H9 (cell line): ENCODE results near the gene METTL9. TPM values are rescaled to one million over a fixed set of nuclear protein-coding genes. Genes with fewer than 3 reads are reported as not detected.

Experiments used
- DNase-seq: peaks from one replicate; pipeline ENCODE4 v3.0.0-alpha.2; 2017
- H2AFZ ChIP-seq: one replicate; pipeline ENCODE4 v1.6.1; 2013; ENCODE audit warnings: mild to moderate bottlenecking, low read length, control low read depth, moderate library complexity
- H2AK5ac ChIP-seq: 2 replicates; pipeline ENCODE4 v1.6.1; 2013; ENCODE audit warnings: low read length, control low read depth, mixed read lengths; ENCODE audit not compliant: insufficient read length
- H2BK120ac ChIP-seq: one replicate; pipeline ENCODE4 v1.6.1; 2013; ENCODE audit warnings: low read depth, mild to moderate bottlenecking, low read length, control low read depth, inconsistent platforms; ENCODE audit not compliant: poor library complexity, severe bottlenecking
- H2BK12ac ChIP-seq: 2 replicates; pipeline ENCODE4 v1.6.1; 2013; ENCODE audit warnings: low read length, control low read depth, mixed read lengths, low read depth; ENCODE audit not compliant: insufficient read length
- H2BK15ac ChIP-seq: 2 replicates; pipeline ENCODE4 v1.6.1; 2013; ENCODE audit warnings: low read depth, low read length, control low read depth
- H2BK20ac ChIP-seq: one replicate; pipeline ENCODE4 v1.6.1; 2013; ENCODE audit warnings: low read depth, mild to moderate bottlenecking, low read length, control low read depth, inconsistent platforms; ENCODE audit not compliant: poor library complexity, severe bottlenecking
- H2BK5ac ChIP-seq: 2 replicates; pipeline ENCODE4 v1.6.1; 2013; ENCODE audit warnings: low read length, control low read depth, mixed read lengths; ENCODE audit not compliant: insufficient read length
- H3K14ac ChIP-seq: 2 replicates; pipeline ENCODE4 v1.6.1; 2013; ENCODE audit warnings: low read length, control low read depth; ENCODE audit not compliant: insufficient read depth
- H3K18ac ChIP-seq: 2 replicates; pipeline ENCODE4 v1.6.1; 2013; ENCODE audit warnings: low read depth, mild to moderate bottlenecking, mixed read lengths, low read length, control low read depth; ENCODE audit not compliant: insufficient read length
- H3K23ac ChIP-seq: 2 replicates; pipeline ENCODE4 v1.6.1; 2013; ENCODE audit warnings: low read length, control low read depth, mixed read lengths, low read depth; ENCODE audit not compliant: insufficient read length
- H3K23me2 ChIP-seq: 2 replicates; pipeline ENCODE4 v1.6.1; 2013; ENCODE audit warnings: low read depth, mild to moderate bottlenecking, mixed read lengths, low read length, control low read depth; ENCODE audit not compliant: insufficient read length, poor library complexity, severe bottlenecking
- H3K27ac ChIP-seq: 2 replicates; pipeline ENCODE4 v1.5.1; 2013; ENCODE audit warnings: low read length, control low read depth, mixed read lengths, low read depth; ENCODE audit not compliant: insufficient read length
- H3K27me3 ChIP-seq: 2 replicates; pipeline ENCODE4 v1.6.1; 2013; ENCODE audit warnings: low read length, control low read depth, inconsistent platforms; ENCODE audit not compliant: insufficient read depth
- H3K4ac ChIP-seq: 2 replicates; pipeline ENCODE4 v1.6.1; 2013; ENCODE audit warnings: low read depth, mild to moderate bottlenecking, control low read depth, inconsistent platforms, low read length, moderate library complexity
- H3K4me1 ChIP-seq: 2 replicates; pipeline ENCODE4 v1.6.1; 2013; ENCODE audit warnings: low read length, control low read depth, inconsistent platforms; ENCODE audit not compliant: insufficient read depth
- H3K4me2 ChIP-seq: 2 replicates; pipeline ENCODE4 v1.6.1; 2013; ENCODE audit warnings: low read length, control low read depth, mixed read lengths; ENCODE audit not compliant: insufficient read length, insufficient read depth
- H3K56ac ChIP-seq: 2 replicates; pipeline ENCODE4 v1.6.1; 2013; ENCODE audit warnings: low read depth, mild to moderate bottlenecking, mixed read lengths, low read length, control low read depth; ENCODE audit not compliant: insufficient read length
- H3K79me1 ChIP-seq: 2 replicates; pipeline ENCODE4 v1.6.1; 2013; ENCODE audit warnings: low read depth, mild to moderate bottlenecking, moderate library complexity, low read length, control low read depth, inconsistent platforms; ENCODE audit not compliant: insufficient read depth, poor library complexity, severe bottlenecking
- H3K79me2 ChIP-seq: 2 replicates; pipeline ENCODE4 v1.6.1; 2013; ENCODE audit warnings: low read length, control low read depth, inconsistent platforms; ENCODE audit not compliant: insufficient read depth
- H3K9ac ChIP-seq: 2 replicates; pipeline ENCODE4 v1.6.1; 2013; ENCODE audit warnings: low read length, control low read depth, mixed read lengths; ENCODE audit not compliant: insufficient read length; ENCODE audit errors: extremely low read depth
- H3K9me3 ChIP-seq: one replicate; pipeline ENCODE4 v1.6.1; 2013; ENCODE audit warnings: low read depth, low read length, inconsistent platforms; ENCODE audit not compliant: control insufficient read depth
- H3T11ph ChIP-seq: one replicate; pipeline ENCODE4 v1.6.1; 2013; ENCODE audit warnings: mild to moderate bottlenecking, low read length, control low read depth, inconsistent platforms
- H4K20me1 ChIP-seq: one replicate; pipeline ENCODE4 v1.6.1; 2013; ENCODE audit not compliant: control insufficient read depth, insufficient read length, insufficient read depth
- H4K5ac ChIP-seq: 2 replicates; pipeline ENCODE4 v1.6.1; 2013; ENCODE audit warnings: low read depth, mild to moderate bottlenecking, mixed read lengths, low read length, control low read depth; ENCODE audit not compliant: insufficient read length
- H4K8ac ChIP-seq: replicated peaks from 2 replicates; pipeline ENCODE4 v1.6.1; 2013; ENCODE audit warnings: low read length, control low read depth, mixed read lengths, low read depth; ENCODE audit not compliant: insufficient read length
- H4K91ac ChIP-seq: 2 replicates; pipeline ENCODE4 v1.6.1; 2013; ENCODE audit warnings: low read depth, mild to moderate bottlenecking, moderate library complexity, mixed read lengths, low read length, control low read depth; ENCODE audit not compliant: insufficient read length
- H3K27ac Mint-ChIP-seq, 3 experiments: 2 replicates in 2 of 3; 3 replicates in 1 of 3; pipeline ENCODE4 v1.8.0; 2020 to 2021; ENCODE audit warnings: mixed read lengths in 3 of 3, mild to moderate bottlenecking in 1 of 3, moderate library complexity in 1 of 3
- H3K27me3 Mint-ChIP-seq: 2 replicates; pipeline ENCODE4 v1.8.0; 2021; ENCODE audit warnings: low read depth, mild to moderate bottlenecking, moderate library complexity, mixed read lengths
- H3K36me3 Mint-ChIP-seq, 3 experiments: 2 replicates in 2 of 3; 3 replicates in 1 of 3; pipeline ENCODE4 v1.8.0; 2020 to 2021; ENCODE audit warnings: low read depth in 3 of 3, mixed read lengths in 3 of 3; ENCODE audit not compliant: insufficient read depth in 1 of 3
- H3K4me1 Mint-ChIP-seq, 2 experiments: 2 replicates each; pipeline ENCODE4 v1.8.0; 2020; ENCODE audit warnings: mixed read lengths in 2 of 2
- H3K4me3 Mint-ChIP-seq, 2 experiments: 2 replicates in 1 of 2; 3 replicates in 1 of 2; pipeline ENCODE4 v1.8.0; 2020 to 2021; ENCODE audit warnings: mild to moderate bottlenecking in 2 of 2, mixed read lengths in 2 of 2, moderate library complexity in 1 of 2
- H3K9me3 Mint-ChIP-seq, 2 experiments: 2 replicates in 1 of 2; 3 replicates in 1 of 2; pipeline ENCODE4 v1.8.0; 2020; ENCODE audit warnings: mild to moderate bottlenecking in 2 of 2, mixed read lengths in 2 of 2, moderate library complexity in 1 of 2
- total RNA-seq: library from RNA; stranded (reverse); gene quantifications from 2 replicates; pipeline ENCODE4 v1.2.1, GENCODE V29; 2021
- TF ChIP-seq, protein P1 (sequence below): fragments of 200-600 bp; sonication (generic); conservative IDR thresholded peaks from 3 replicates; pipeline ENCODE4 v1.8.0; 2021; ENCODE audit warnings: antibody characterized with exemption, mild to moderate bottlenecking

Gene METTL9
- total RNA-seq, 1 experiment from 2014 or later, result 108 TPM

DNA sequence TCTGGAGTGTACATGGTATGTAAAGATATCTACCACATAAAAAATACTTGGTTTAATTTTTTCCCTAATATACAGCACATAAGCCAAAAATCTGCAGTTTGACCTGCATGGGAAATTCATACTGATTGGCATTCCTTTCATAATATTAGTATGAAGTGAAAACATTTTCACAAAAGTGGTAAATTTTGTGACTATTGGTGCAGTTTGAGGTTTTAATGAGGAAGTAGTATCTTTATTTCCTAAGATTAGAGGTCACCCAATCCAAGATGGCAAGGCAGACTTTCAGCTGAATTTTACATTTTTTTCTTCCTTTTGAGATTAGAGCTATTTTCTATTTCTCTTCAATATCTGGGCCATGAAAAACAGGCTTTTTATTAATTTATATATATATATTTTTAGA, 21.2 kb downstream of the METTL9 start:
- H3T11ph ChIP-seq, result no peak overlapping the region
- Mint-ChIP-seq H3K4me1 (no peaks in the 10 kb centered on the region), H3K4me3 (no peak overlapping the region), H3K9me3 (no peaks in the 10 kb centered on the region), H3K27ac (peak overlapping the region in 1 of 3 experiments; percentile 71; a peak in 1 of 7 replicates), H3K36me3 (peaks cover 20 to 61% (median 45%) of the 10 kb centered on the region in 3 experiments; a peak in 6 of 7 replicates), H3K27me3 (no peaks in the 10 kb centered on the region)
- H2AK5ac ChIP-seq, result no peak overlapping the region
- no peaks in the 10 kb centered on the region for H3K23me2 ChIP-seq
- no peak overlapping the region for H2BK20ac ChIP-seq
- TF ChIP-seq, protein P1, sequence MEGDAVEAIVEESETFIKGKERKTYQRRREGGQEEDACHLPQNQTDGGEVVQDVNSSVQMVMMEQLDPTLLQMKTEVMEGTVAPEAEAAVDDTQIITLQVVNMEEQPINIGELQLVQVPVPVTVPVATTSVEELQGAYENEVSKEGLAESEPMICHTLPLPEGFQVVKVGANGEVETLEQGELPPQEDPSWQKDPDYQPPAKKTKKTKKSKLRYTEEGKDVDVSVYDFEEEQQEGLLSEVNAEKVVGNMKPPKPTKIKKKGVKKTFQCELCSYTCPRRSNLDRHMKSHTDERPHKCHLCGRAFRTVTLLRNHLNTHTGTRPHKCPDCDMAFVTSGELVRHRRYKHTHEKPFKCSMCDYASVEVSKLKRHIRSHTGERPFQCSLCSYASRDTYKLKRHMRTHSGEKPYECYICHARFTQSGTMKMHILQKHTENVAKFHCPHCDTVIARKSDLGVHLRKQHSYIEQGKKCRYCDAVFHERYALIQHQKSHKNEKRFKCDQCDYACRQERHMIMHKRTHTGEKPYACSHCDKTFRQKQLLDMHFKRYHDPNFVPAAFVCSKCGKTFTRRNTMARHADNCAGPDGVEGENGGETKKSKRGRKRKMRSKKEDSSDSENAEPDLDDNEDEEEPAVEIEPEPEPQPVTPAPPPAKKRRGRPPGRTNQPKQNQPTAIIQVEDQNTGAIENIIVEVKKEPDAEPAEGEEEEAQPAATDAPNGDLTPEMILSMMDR, result no peak
- no peak overlapping the region for H3K14ac ChIP-seq
- no peak overlapping the region for H4K91ac ChIP-seq
- no peak for DNase-seq
- H3K9me3 ChIP-seq, result no peaks in the 10 kb centered on the region
- no peak overlapping the region for H4K5ac ChIP-seq
- H3K4me2 ChIP-seq, result no peak overlapping the region
- no peak overlapping the region for H2BK5ac ChIP-seq
- no peaks in the 10 kb centered on the region for H3K79me2 ChIP-seq
- H3K9ac ChIP-seq, result no peak overlapping the region
- H4K8ac ChIP-seq, result no peak overlapping the region
- no peak overlapping the region for H3K27ac ChIP-seq
- no peak overlapping the region for H3K18ac ChIP-seq
- H2BK12ac ChIP-seq, result no peak overlapping the region
- H2BK15ac ChIP-seq, result no peak overlapping the region
- no peak overlapping the region for H2BK120ac ChIP-seq
- H3K79me1 ChIP-seq, result peaks cover 4% of the 10 kb centered on the region
- H4K20me1 ChIP-seq, result no peaks in the 10 kb centered on the region
- H3K27me3 ChIP-seq, result no peaks in the 10 kb centered on the region
- H3K4me1 ChIP-seq, result no peaks in the 10 kb centered on the region
- H3K23ac ChIP-seq, result no peak overlapping the region
- H2AFZ ChIP-seq, result no peak overlapping the region
- H3K56ac ChIP-seq, result no peak overlapping the region
- H3K4ac ChIP-seq, result no peak overlapping the region
